Neutrophil (primary cell): Measurements from ENCODE around the gene LRMDA.

Experiments
- H3K27ac ChIP-seq: fragments of 200-600 bp; sonication (generic); 2 replicates; pipeline ENCODE4 v1.5.1; 2016; ENCODE audit warnings: mild to moderate bottlenecking, moderate library complexity
- H3K27me3 ChIP-seq: fragments of 200-600 bp; sonication (generic); 2 replicates; pipeline ENCODE4 v1.6.0; 2016; ENCODE audit warnings: mild to moderate bottlenecking
- H3K36me3 ChIP-seq: fragments of 200-600 bp; sonication (generic); 2 replicates; pipeline ENCODE4 v1.5.1; 2017
- H3K4me1 ChIP-seq, 2 experiments: fragments of 200-600 bp in 1 of 2; sonication (generic) in 1 of 2; 1 replicate in 1 of 2; 2 replicates in 1 of 2; pipeline versions ENCODE4 v1.5.1 to v1.6.1; 2013 to 2016; ENCODE audit warnings: low read depth in 1 of 2, low read length in 1 of 2, mild to moderate bottlenecking in 1 of 2, moderate library complexity in 1 of 2; ENCODE audit not compliant: control insufficient read depth in 1 of 2, insufficient read depth in 1 of 2
- H3K4me3 ChIP-seq, 2 experiments: fragments of 200-600 bp in 1 of 2; sonication (generic) in 1 of 2; 1 replicate in 1 of 2; 2 replicates in 1 of 2; pipeline ENCODE4 v1.5.1; 2013 to 2016; ENCODE audit warnings: low read depth in 1 of 2, low read length in 1 of 2, mild to moderate bottlenecking in 1 of 2, moderate library complexity in 1 of 2
- H3K9me3 ChIP-seq: fragments of 200-600 bp; sonication (generic); 2 replicates; pipeline ENCODE4 v1.5.1; 2016
- CTCF ChIP-seq: fragments of 200-600 bp; sonication (generic); IDR thresholded peaks from 2 replicates; pipeline ENCODE4 v1.5.1; 2016; ENCODE audit warnings: antibody characterized with exemption

LRMDA gene

GRCh38 chr10:76331742-76332141 is 900.3 kb downstream of the LRMDA start:
- no peaks in the 10 kb centered on the region for H3K9me3 ChIP-seq
- H3K4me1 ChIP-seq: no peaks in the 10 kb centered on the region
- H3K27me3 ChIP-seq: no peaks in the 10 kb centered on the region
- H3K4me3 ChIP-seq: no peak overlapping the region
- no peak for TF ChIP-seq CTCF
- no peaks in the 10 kb centered on the region for H3K36me3 ChIP-seq
- H3K27ac ChIP-seq: no peak overlapping the region

- H3K9me3 ChIP-seq: no peaks in the 10 kb centered on the region
- no peaks in the 10 kb centered on the region for H3K27me3 ChIP-seq
- TF ChIP-seq CTCF: no peak
- H3K36me3 ChIP-seq: no peaks in the 10 kb centered on the region
- H3K27ac ChIP-seq: no peak overlapping the region
- H3K4me3 ChIP-seq: no peak overlapping the region
- no peaks in the 10 kb centered on the region for H3K4me1 ChIP-seq
These were observed 901.9 kb downstream of the LRMDA start for GRCh38 chr10:76333326-76333725.

DNA sequence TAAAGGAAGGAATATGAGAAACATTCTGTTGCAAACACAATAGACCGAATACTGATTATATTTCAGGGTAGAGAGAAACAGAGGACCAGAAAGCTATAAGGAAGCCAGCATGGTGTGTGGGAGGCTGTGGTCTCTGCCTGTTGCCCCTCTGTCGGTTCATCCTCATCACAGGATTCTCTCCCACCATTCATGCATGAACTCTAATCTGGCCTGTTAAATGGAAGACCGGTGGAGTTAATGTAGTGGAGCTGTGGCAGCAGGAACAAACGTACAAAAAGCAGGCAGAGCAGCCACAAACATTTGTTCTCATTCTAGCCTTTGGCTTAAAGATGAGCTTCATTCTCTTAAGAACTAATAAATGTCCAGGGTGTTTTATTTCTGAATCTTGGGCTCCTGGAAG is 902.4 kb downstream of the LRMDA start:
- no peaks in the 10 kb centered on the region for H3K9me3 ChIP-seq
- H3K36me3 ChIP-seq: no peaks in the 10 kb centered on the region
- no peaks in the 10 kb centered on the region for H3K4me1 ChIP-seq
- no peak for TF ChIP-seq CTCF
- no peaks in the 10 kb centered on the region for H3K27me3 ChIP-seq
- no peak overlapping the region for H3K4me3 ChIP-seq
- no peak overlapping the region for H3K27ac ChIP-seq

DNA sequence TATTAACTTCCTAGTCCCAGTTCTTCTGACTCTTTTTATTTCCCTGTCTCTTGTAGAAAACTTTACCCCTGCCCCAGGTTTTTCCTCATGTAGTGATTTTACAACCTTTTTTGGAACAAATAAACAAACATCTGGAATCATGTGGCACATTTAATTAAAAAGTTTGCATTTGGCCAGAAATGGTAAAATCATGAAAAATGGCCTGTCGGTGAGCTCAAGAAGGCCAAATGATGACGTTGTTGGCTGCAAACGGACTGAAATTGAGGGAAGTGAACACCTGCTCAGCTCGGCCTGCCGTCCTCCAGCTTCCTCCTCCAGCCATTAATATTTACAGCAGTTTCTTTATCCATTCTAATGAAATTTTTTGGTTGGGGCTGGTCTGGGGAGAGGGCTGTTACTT is 902.8 kb downstream of the LRMDA start:
- H3K27me3 ChIP-seq: no peaks in the 10 kb centered on the region
- H3K36me3 ChIP-seq: no peaks in the 10 kb centered on the region
- H3K4me3 ChIP-seq: no peak overlapping the region
- no peaks in the 10 kb centered on the region for H3K9me3 ChIP-seq
- no peaks in the 10 kb centered on the region for H3K4me1 ChIP-seq
- no peak for TF ChIP-seq CTCF
- no peak overlapping the region for H3K27ac ChIP-seq

- Histone ChIP-seq H3K9me3 (no peaks in the 10 kb centered on the region), H3K4me3 (no peak overlapping the region), H3K4me1 (no peaks in the 10 kb centered on the region), H3K27ac (no peak overlapping the region), H3K36me3 (no peaks in the 10 kb centered on the region), H3K27me3 (no peaks in the 10 kb centered on the region)
- TF ChIP-seq CTCF: no peak
These were observed 905.0 kb downstream of the LRMDA start for GRCh38 chr10:76336213-76336963.
